Mammary epithelial cell (primary cell): ENCODE measurements around the gene LIMCH1.

Experiments
- CTCF ChIP-seq, 2 donors: IDR thresholded peaks in 1 of 2; conservative IDR thresholded peaks in 1 of 2; 2 replicates each; pipeline ENCODE4 v1.5.1; 2011 to 2012; ENCODE audit warnings: inconsistent platforms in 2 of 2, low read length in 2 of 2, mild to moderate bottlenecking in 2 of 2, control low read depth in 1 of 2, low read depth in 1 of 2; ENCODE audit not compliant: insufficient read depth in 1 of 2; ENCODE audit errors: extremely low read depth in 1 of 2
- EZH2 ChIP-seq: IDR thresholded peaks from 2 replicates; pipeline ENCODE4 v1.6.1; 2012; ENCODE audit warnings: low read length, inconsistent platforms, borderline replicate concordance

- no peak for TF ChIP-seq CTCF (conservative IDR thresholded peaks at IDR 0.05 in 1 of 2, IDR thresholded peaks at IDR 0.05 in 1 of 2; ENCODE audit: extremely low read depth in 1 of 2, insufficient read depth in 1 of 2, low read depth in 1 of 2, low read length in 2 of 2)
- no peak for TF ChIP-seq EZH2
Observed at GRCh38 chr4:41679991-41680390, 142.0 kb downstream of the LIMCH1 start.
